CD8-positive, alpha-beta memory T cell (primary cell): ENCODE results near the gene MVB12B. TPM values are rescaled to one million over a fixed set of nuclear protein-coding genes. Genes with fewer than 3 reads are reported as not detected.

Experiments
- CTCF ChIA-PET: fragments of 350-600 bp; sonication (Branson Sonifier 250); formaldehyde crosslinking; loops from one replicate; lab custom pipeline; 2021; ENCODE audit warnings: antibody characterized with exemption; lab: Charles Lee
- POLR2A ChIA-PET: fragments of 350-600 bp; sonication (Branson Sonifier 250); formaldehyde crosslinking; loops from one replicate; lab custom pipeline; 2021; ENCODE audit warnings: antibody characterized with exemption; lab: Charles Lee
- DNase-seq, 5 donors: peaks; one replicate each; pipeline versions ENCODE4 v3.0.0 to v3.0.0-alpha.2; 2020 to 2022; ENCODE audit warnings: mixed read lengths in 1 of 5
- H3K27ac ChIP-seq: one replicate; pipeline ENCODE4 v1.7.0; 2013; ENCODE audit warnings: low read depth, mild to moderate bottlenecking, low read length, moderate library complexity
- H3K27me3 ChIP-seq: 2 replicates; pipeline ENCODE4 v1.7.0; 2013; ENCODE audit warnings: low read length, mild to moderate bottlenecking; ENCODE audit not compliant: insufficient read depth, poor library complexity, severe bottlenecking
- H3K36me3 ChIP-seq: 2 replicates; pipeline ENCODE4 v1.7.0; 2013; ENCODE audit warnings: mild to moderate bottlenecking, low read length, moderate library complexity; ENCODE audit not compliant: insufficient read depth
- H3K4me1 ChIP-seq: 2 replicates; pipeline ENCODE4 v1.7.0; 2013; ENCODE audit warnings: mild to moderate bottlenecking, low read length, moderate library complexity; ENCODE audit not compliant: insufficient read depth
- H3K4me3 ChIP-seq: 2 replicates; pipeline ENCODE4 v1.7.0; 2013; ENCODE audit warnings: mild to moderate bottlenecking, low read length
- H3K9me3 ChIP-seq: 2 replicates; pipeline ENCODE4 v1.7.0; 2013; ENCODE audit warnings: mild to moderate bottlenecking, low read length
- H3K27ac Mint-ChIP-seq, 8 donors: one replicate each; pipeline ENCODE4 v1.8.0; 2020 to 2021; ENCODE audit warnings: mixed read lengths in 8 of 8, mild to moderate bottlenecking in 6 of 8, inconsistent platforms in 3 of 8, moderate library complexity in 3 of 8
- H3K27me3 Mint-ChIP-seq, 2 donors: one replicate each; pipeline ENCODE4 v1.8.0; 2020 to 2021; ENCODE audit warnings: mixed read lengths in 2 of 2, mild to moderate bottlenecking in 1 of 2, moderate library complexity in 1 of 2
- H3K36me3 Mint-ChIP-seq, 3 donors: one replicate each; pipeline ENCODE4 v1.8.0; 2020 to 2021; ENCODE audit warnings: mixed read lengths in 3 of 3, inconsistent platforms in 1 of 3, mild to moderate bottlenecking in 1 of 3
- H3K4me1 Mint-ChIP-seq, 3 donors: one replicate each; pipeline ENCODE4 v1.8.0; 2020 to 2021; ENCODE audit warnings: mixed read lengths in 3 of 3, inconsistent platforms in 1 of 3, mild to moderate bottlenecking in 1 of 3
- H3K4me3 Mint-ChIP-seq, 7 donors: one replicate each; pipeline ENCODE4 v1.8.0; 2020 to 2021; ENCODE audit warnings: mixed read lengths in 7 of 7, mild to moderate bottlenecking in 6 of 7, moderate library complexity in 4 of 7, inconsistent platforms in 2 of 7
- H3K9me3 Mint-ChIP-seq, 5 donors: one replicate each; pipeline ENCODE4 v1.8.0; 2020 to 2022; ENCODE audit warnings: mixed read lengths in 5 of 5, mild to moderate bottlenecking in 3 of 5, moderate library complexity in 2 of 5, inconsistent platforms in 1 of 5
- polyA plus RNA-seq: library from polyadenylated mRNA; unstranded; fragments of 300-500 nt; fragmentation: Illumina TruSeq; gene quantifications from one replicate; pipeline ENCODE4 v1.2.3, GENCODE V29; 2021
- total RNA-seq, 2 experiments: library from RNA; stranded (reverse); gene quantifications; one replicate each; pipeline ENCODE4 v1.2.3, GENCODE V29; 2021

The MVB12B gene
- total and polyA plus RNA-seq, 3 experiments from 2014 or later, result 11.0 to 13.1 (median 12.7) TPM

- Mint-ChIP-seq H3K27me3 (peaks cover 9 to 12% of the 10 kb centered on the region in 2 donors), H3K27ac (no peak overlapping the region), H3K36me3 (no peaks in the 10 kb centered on the region), H3K4me1 (peaks cover 3 to 8% (median 5%) of the 10 kb centered on the region in 3 donors), H3K4me3 (no peak overlapping the region), H3K9me3 (no peaks in the 10 kb centered on the region)
- Histone ChIP-seq H3K4me1 (no peaks in the 10 kb centered on the region), H3K27ac (no peak overlapping the region), H3K4me3 (no peak overlapping the region), H3K27me3 (no peaks in the 10 kb centered on the region), H3K9me3 (no peaks in the 10 kb centered on the region), H3K36me3 (no peaks in the 10 kb centered on the region)
- CTCF ChIA-PET, result interaction anchor here (1.5 to 9.8 kb wide), 4 partner anchors 12 to 194 kb away, joined by 3 to 89 read pairs (median 6); no protein-coding TSS in a partner anchor
- POLR2A ChIA-PET, result no interaction called here
- no peak for DNase-seq
These were observed 28.4 kb upstream of the MVB12B start for GRCh38 chr9:126298063-126298801.

GRCh38 chr9:126299706-126300276 lies 26.8 kb upstream of the MVB12B start:
- Histone ChIP-seq H3K27ac (no peak overlapping the region), H3K36me3 (no peaks in the 10 kb centered on the region), H3K27me3 (no peaks in the 10 kb centered on the region), H3K4me1 (no peaks in the 10 kb centered on the region), H3K9me3 (no peaks in the 10 kb centered on the region), H3K4me3 (no peak overlapping the region)
- Mint-ChIP-seq H3K27ac (no peak overlapping the region), H3K9me3 (no peaks in the 10 kb centered on the region), H3K4me3 (no peak overlapping the region), H3K4me1 (peaks cover 3 to 11% (median 5%) of the 10 kb centered on the region in 3 donors), H3K27me3 (peaks cover 4 to 8% of the 10 kb centered on the region in 2 donors), H3K36me3 (no peaks in the 10 kb centered on the region)
- DNase-seq, result no peak
- POLR2A ChIA-PET, result no interaction called here
- CTCF ChIA-PET, result interaction anchor here (0.8 to 9.8 kb wide), 4 partner anchors 9 to 200 kb away, joined by 3 to 89 read pairs (median 5); no protein-coding TSS in a partner anchor

- H3K36me3 Mint-ChIP-seq, result no peaks in the 10 kb centered on the region
- no peak for DNase-seq
- no peaks in the 10 kb centered on the region for H3K27me3 ChIP-seq
- peaks cover 4% of the 10 kb centered on the region in 2 donors for H3K27me3 Mint-ChIP-seq
- peaks cover 3 to 11% (median 5%) of the 10 kb centered on the region in 3 donors for H3K4me1 Mint-ChIP-seq
- ChIA-PET POLR2A (interaction anchor here (1.0 kb wide), 1 partner anchor 190 kb away, joined by 4 read pairs; no protein-coding TSS in a partner anchor), CTCF (interaction anchor here (0.9 to 9.8 kb wide), 6 partner anchors 27 to 198 kb away, joined by 3 to 89 read pairs (median 8); no protein-coding TSS in a partner anchor)
- no peaks in the 10 kb centered on the region for H3K36me3 ChIP-seq
- no peak overlapping the region for H3K4me3 ChIP-seq
- no peak overlapping the region for H3K27ac ChIP-seq
- H3K4me1 ChIP-seq, result no peaks in the 10 kb centered on the region
- no peaks in the 10 kb centered on the region for H3K9me3 Mint-ChIP-seq
- peak overlapping the region in 2 of 8 donors; percentile 6 to 29 for H3K27ac Mint-ChIP-seq
- H3K4me3 Mint-ChIP-seq, result no peak overlapping the region
- no peaks in the 10 kb centered on the region for H3K9me3 ChIP-seq
These were observed 25.4 kb upstream of the MVB12B start for GRCh38 chr9:126301196-126301595.

- H3K4me3 Mint-ChIP-seq, result no peak overlapping the region
- no peak overlapping the region for H3K27ac ChIP-seq
- H3K36me3 Mint-ChIP-seq, result no peaks in the 10 kb centered on the region
- DNase-seq, result peak; percentile 22 to 76 (median 46)
- no peaks in the 10 kb centered on the region for H3K4me1 ChIP-seq
- ChIA-PET CTCF (interaction anchor here (0.7 to 9.8 kb wide), 13 partner anchors 13 to 198 kb away, joined by 3 to 89 read pairs (median 6); partner anchors contain the start of gene MVB12B), POLR2A (interaction anchor here (0.9 to 1.0 kb wide), 2 partner anchors 97 to 189 kb away, joined by 4 read pairs; no protein-coding TSS in a partner anchor)
- no peaks in the 10 kb centered on the region for H3K36me3 ChIP-seq
- H3K4me3 ChIP-seq, result no peak overlapping the region
- H3K27me3 Mint-ChIP-seq, result peaks cover 0 to 4% of the 10 kb centered on the region in 2 donors
- peaks cover 3 to 11% (median 5%) of the 10 kb centered on the region in 3 donors for H3K4me1 Mint-ChIP-seq
- H3K27me3 ChIP-seq, result no peaks in the 10 kb centered on the region
- H3K9me3 Mint-ChIP-seq, result no peaks in the 10 kb centered on the region
- H3K9me3 ChIP-seq, result no peaks in the 10 kb centered on the region
- peak overlapping the region in 1 of 8 donors; percentile 7 for H3K27ac Mint-ChIP-seq
These were observed 24.5 kb upstream of the MVB12B start for GRCh38 chr9:126301985-126302603.

GRCh38 chr9:126302730-126303129 lies 23.9 kb upstream of the MVB12B start:
- no peaks in the 10 kb centered on the region for H3K9me3 ChIP-seq
- no peaks in the 10 kb centered on the region for H3K36me3 Mint-ChIP-seq
- DNase-seq, result no peak
- CTCF ChIA-PET, result interaction anchor here (0.7 to 9.8 kb wide), 12 partner anchors 12 to 197 kb away, joined by 3 to 89 read pairs (median 6); partner anchors contain the start of gene MVB12B
- no peak overlapping the region for H3K4me3 ChIP-seq
- no peaks in the 10 kb centered on the region for H3K9me3 Mint-ChIP-seq
- H3K36me3 ChIP-seq, result no peaks in the 10 kb centered on the region
- POLR2A ChIA-PET, result interaction anchor here (0.9 kb wide), 1 partner anchor 96 kb away, joined by 4 read pairs; no protein-coding TSS in a partner anchor
- H3K4me3 Mint-ChIP-seq, result no peak overlapping the region
- H3K27ac Mint-ChIP-seq, result peak overlapping the region in 1 of 8 donors; percentile 20
- H3K4me1 Mint-ChIP-seq, result peaks cover 3 to 11% (median 5%) of the 10 kb centered on the region in 3 donors
- no peak overlapping the region for H3K27ac ChIP-seq
- H3K27me3 ChIP-seq, result no peaks in the 10 kb centered on the region
- no peaks in the 10 kb centered on the region for H3K4me1 ChIP-seq
- peaks cover 0 to 1% of the 10 kb centered on the region in 2 donors for H3K27me3 Mint-ChIP-seq

GRCh38 chr9:126303488-126303887 lies 23.1 kb upstream of the MVB12B start:
- H3K27ac ChIP-seq, result no peak overlapping the region
- H3K36me3 ChIP-seq, result no peaks in the 10 kb centered on the region
- Mint-ChIP-seq H3K4me1 (peaks cover 3 to 11% (median 5%) of the 10 kb centered on the region in 3 donors), H3K27me3 (peaks cover 0 to 1% of the 10 kb centered on the region in 2 donors), H3K36me3 (no peaks in the 10 kb centered on the region), H3K27ac (peak overlapping the region in 1 of 8 donors; percentile 42), H3K4me3 (no peak overlapping the region), H3K9me3 (no peaks in the 10 kb centered on the region)
- CTCF ChIA-PET, result interaction anchor here (0.7 to 9.8 kb wide), 5 partner anchors 11 to 196 kb away, joined by 3 to 89 read pairs (median 8); no protein-coding TSS in a partner anchor
- H3K4me3 ChIP-seq, result no peak overlapping the region
- DNase-seq, result no peak
- no peaks in the 10 kb centered on the region for H3K4me1 ChIP-seq
- no peaks in the 10 kb centered on the region for H3K9me3 ChIP-seq
- no peaks in the 10 kb centered on the region for H3K27me3 ChIP-seq
- POLR2A ChIA-PET, result no interaction called here

- Histone ChIP-seq H3K9me3 (no peaks in the 10 kb centered on the region), H3K27me3 (no peaks in the 10 kb centered on the region), H3K36me3 (no peaks in the 10 kb centered on the region), H3K4me1 (no peaks in the 10 kb centered on the region), H3K4me3 (no peak overlapping the region), H3K27ac (no peak overlapping the region)
- Mint-ChIP-seq H3K4me1 (peaks cover 3 to 11% (median 5%) of the 10 kb centered on the region in 3 donors), H3K36me3 (no peaks in the 10 kb centered on the region), H3K4me3 (no peak overlapping the region), H3K27me3 (no peaks in the 10 kb centered on the region), H3K9me3 (no peaks in the 10 kb centered on the region), H3K27ac (no peak overlapping the region)
- no peak for DNase-seq
- ChIA-PET CTCF (interaction anchor here (1.1 to 9.8 kb wide), 4 partner anchors 14 to 194 kb away, joined by 3 to 89 read pairs (median 24); no protein-coding TSS in a partner anchor), POLR2A (no interaction called here)
These were observed 22.2 kb upstream of the MVB12B start for GRCh38 chr9:126304207-126304970.
